Nephron (organoid): ENCODE results near the gene SRSF11.

Experiments
- H3K27ac Mint-ChIP-seq, 3 experiments: 2 replicates each; pipeline ENCODE4 v1.8.0; 2020; ENCODE audit warnings: mixed read lengths in 3 of 3, mild to moderate bottlenecking in 2 of 3, moderate library complexity in 1 of 3
- H3K27me3 Mint-ChIP-seq: 2 replicates; pipeline ENCODE4 v1.8.0; 2021; ENCODE audit warnings: low read depth, mild to moderate bottlenecking, moderate library complexity, mixed read lengths
- H3K36me3 Mint-ChIP-seq: 2 replicates; pipeline ENCODE4 v1.8.0; 2020; ENCODE audit warnings: low read depth, mixed read lengths
- H3K4me1 Mint-ChIP-seq: 2 replicates; pipeline ENCODE4 v1.8.0; 2020; ENCODE audit warnings: mixed read lengths
- H3K4me3 Mint-ChIP-seq, 3 experiments: 2 replicates each; pipeline ENCODE4 v1.8.0; 2020; ENCODE audit warnings: mild to moderate bottlenecking in 3 of 3, mixed read lengths in 3 of 3, moderate library complexity in 2 of 3
- H3K9me3 Mint-ChIP-seq: 2 replicates; pipeline ENCODE4 v1.8.0; 2020; ENCODE audit warnings: mixed read lengths
- CTCF ChIP-seq, 3 experiments: fragments of 200-600 bp; sonication (generic); IDR thresholded peaks; one replicate each; pipeline ENCODE4 v1.5.0; 2021; ENCODE audit warnings: antibody characterized with exemption in 3 of 3; ENCODE audit not compliant: unreplicated experiment in 3 of 3

SRSF11 gene

DNA sequence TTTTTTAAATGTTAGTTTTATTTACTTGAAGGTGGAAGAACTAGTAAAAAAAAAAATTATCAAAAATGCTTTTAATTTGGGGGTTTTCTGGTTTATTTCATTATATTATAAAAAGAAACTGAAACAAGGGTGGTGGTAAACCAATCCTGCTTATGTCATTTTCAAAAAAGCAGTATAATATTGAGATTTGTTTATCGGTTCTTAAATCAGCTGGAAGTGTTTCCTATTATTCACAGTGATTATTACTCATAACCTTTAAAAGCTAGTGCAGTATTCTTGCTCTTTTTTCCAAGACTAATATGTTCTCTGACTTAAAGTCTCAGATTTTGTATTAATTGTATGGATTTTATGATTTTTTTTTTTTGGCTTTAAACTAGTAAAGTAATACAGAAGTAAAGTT, 10.4 kb upstream of the SRSF11 start:
- no peaks in the 10 kb centered on the region for H3K27me3 Mint-ChIP-seq
- H3K27ac Mint-ChIP-seq: no peak overlapping the region
- H3K4me1 Mint-ChIP-seq: peaks cover 17% of the 10 kb centered on the region
- peaks cover 18% of the 10 kb centered on the region for H3K36me3 Mint-ChIP-seq
- no peak for TF ChIP-seq CTCF (IDR thresholded peaks at IDR 0.05; ENCODE audit: unreplicated experiment in 3 of 3)
- no peak overlapping the region for H3K4me3 Mint-ChIP-seq
- H3K9me3 Mint-ChIP-seq: no peaks in the 10 kb centered on the region

DNA sequence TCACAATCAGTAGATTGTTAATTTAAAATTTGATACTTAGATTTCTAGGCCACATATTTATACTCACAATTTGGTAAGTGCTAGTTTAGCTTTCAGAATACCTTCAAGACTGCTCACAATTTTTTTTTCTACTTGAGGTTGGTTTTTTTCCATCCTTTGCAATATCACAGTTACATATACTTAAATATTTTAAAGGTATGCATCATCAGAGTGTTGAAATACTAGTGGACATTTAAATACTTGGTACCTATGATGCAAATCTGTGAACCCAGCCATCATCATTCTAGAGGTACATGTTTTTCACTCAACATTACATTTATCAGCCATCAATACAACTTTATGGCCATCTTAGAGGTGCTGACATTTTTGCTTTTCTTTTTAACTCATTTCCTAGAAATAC, 9.6 kb upstream of the SRSF11 start:
- no peak overlapping the region for H3K27ac Mint-ChIP-seq
- no peak for TF ChIP-seq CTCF (IDR thresholded peaks at IDR 0.05; ENCODE audit: unreplicated experiment in 3 of 3)
- H3K4me3 Mint-ChIP-seq: no peak overlapping the region
- no peaks in the 10 kb centered on the region for H3K27me3 Mint-ChIP-seq
- H3K4me1 Mint-ChIP-seq: peaks cover 15% of the 10 kb centered on the region
- H3K9me3 Mint-ChIP-seq: no peaks in the 10 kb centered on the region
- peaks cover 18% of the 10 kb centered on the region for H3K36me3 Mint-ChIP-seq

DNA sequence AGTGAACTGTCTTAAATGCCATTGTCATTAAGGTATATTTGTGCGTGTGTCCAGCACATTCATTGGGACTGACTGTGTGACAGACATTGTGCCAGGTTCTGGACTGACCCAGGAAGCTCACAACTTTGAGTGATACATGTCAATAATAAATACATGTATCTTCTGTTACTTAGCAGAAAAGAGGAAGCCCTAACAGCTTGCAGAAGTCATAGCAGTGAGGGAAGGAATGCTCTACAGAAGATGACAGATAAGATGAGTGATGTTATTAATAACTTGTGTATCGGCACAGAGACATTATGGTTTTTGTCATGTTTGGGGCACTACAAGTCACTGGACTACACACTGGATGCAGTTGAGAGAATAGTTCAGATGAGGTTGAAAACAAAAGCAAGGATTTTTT, 1.2 kb upstream of the SRSF11 start:
- no peak for TF ChIP-seq CTCF (IDR thresholded peaks at IDR 0.05; ENCODE audit: unreplicated experiment in 3 of 3)
- Mint-ChIP-seq H3K4me3 (peak overlapping the region; percentile 73 to 87 (median 74)), H3K9me3 (no peaks in the 10 kb centered on the region), H3K4me1 (peaks cover 35% of the 10 kb centered on the region), H3K36me3 (peaks cover 28% of the 10 kb centered on the region), H3K27ac (peak overlapping the region; percentile 85 to 96 (median 91)), H3K27me3 (no peaks in the 10 kb centered on the region)

- TF ChIP-seq CTCF (IDR thresholded peaks at IDR 0.05; ENCODE audit: unreplicated experiment in 3 of 3): no peak
- H3K4me1 Mint-ChIP-seq: peaks cover 35% of the 10 kb centered on the region
- peak overlapping the region; percentile 88 to 91 (median 88) for H3K4me3 Mint-ChIP-seq
- peak overlapping the region; percentile 91 to 98 (median 96) for H3K27ac Mint-ChIP-seq
- peaks cover 23% of the 10 kb centered on the region for H3K36me3 Mint-ChIP-seq
- H3K9me3 Mint-ChIP-seq: no peaks in the 10 kb centered on the region
- H3K27me3 Mint-ChIP-seq: no peaks in the 10 kb centered on the region
Observed at GRCh38 chr1:70220517-70221237, 503 bp upstream of the SRSF11 start.

DNA sequence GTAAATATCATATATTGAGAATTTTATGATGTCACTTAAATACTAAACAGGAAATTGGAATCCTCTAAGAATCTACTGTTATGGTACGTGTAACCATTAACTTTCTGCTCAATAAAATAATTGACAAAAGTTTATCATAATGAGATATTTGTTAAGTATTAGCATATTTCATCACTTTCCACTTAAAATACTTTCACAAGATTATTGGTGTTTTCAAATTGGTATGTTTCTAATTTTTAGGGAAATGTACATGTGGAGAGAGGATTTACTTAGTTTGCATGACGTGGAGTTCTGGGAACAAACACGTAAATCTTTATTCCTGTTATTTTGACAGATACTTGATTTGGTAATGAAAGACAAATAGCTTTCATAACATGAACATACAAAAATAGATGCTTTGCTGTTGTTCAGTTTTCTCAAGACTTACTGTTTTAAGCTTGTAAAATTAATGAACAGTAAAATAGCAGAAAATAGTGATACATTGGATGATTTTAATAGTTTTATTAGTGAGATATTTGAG, 1.6 kb downstream of the SRSF11 start:
- peak overlapping the region; percentile 44 to 96 (median 91) for H3K27ac Mint-ChIP-seq
- peaks cover 17% of the 10 kb centered on the region for H3K36me3 Mint-ChIP-seq
- no peaks in the 10 kb centered on the region for H3K27me3 Mint-ChIP-seq
- no peaks in the 10 kb centered on the region for H3K9me3 Mint-ChIP-seq
- peak overlapping the region; percentile 88 to 91 (median 88) for H3K4me3 Mint-ChIP-seq
- H3K4me1 Mint-ChIP-seq: peaks cover 43% of the 10 kb centered on the region
- TF ChIP-seq CTCF (IDR thresholded peaks at IDR 0.05; ENCODE audit: unreplicated experiment in 3 of 3): no peak

DNA sequence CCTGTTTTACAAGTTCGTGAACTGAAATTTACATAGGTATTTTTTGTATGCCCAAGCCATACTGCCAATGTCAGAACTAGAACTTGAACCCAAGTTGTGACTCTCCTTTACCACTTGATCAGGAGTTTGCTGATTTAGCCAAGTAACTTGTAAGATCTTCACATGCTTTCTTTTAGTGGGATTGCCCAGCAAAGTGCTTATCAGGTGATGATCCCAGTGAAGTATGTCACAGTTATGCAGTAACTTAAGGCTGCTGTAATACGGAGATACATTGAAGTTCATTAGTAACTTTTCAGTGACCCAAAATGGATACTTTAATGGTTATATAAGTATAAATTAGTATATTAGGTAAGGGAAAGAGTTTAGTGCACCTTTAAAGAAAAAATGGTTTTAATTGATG, 3.8 kb downstream of the SRSF11 start:
- no peak for TF ChIP-seq CTCF (IDR thresholded peaks at IDR 0.05; ENCODE audit: unreplicated experiment in 3 of 3)
- Mint-ChIP-seq H3K36me3 (peaks cover 31% of the 10 kb centered on the region), H3K4me1 (peaks cover 41% of the 10 kb centered on the region), H3K4me3 (peak overlapping the region; percentile 28 to 78 (median 61)), H3K9me3 (no peaks in the 10 kb centered on the region), H3K27me3 (no peaks in the 10 kb centered on the region), H3K27ac (no peak overlapping the region)
